ENCODE results near the gene MYO9B. TPM values are rescaled to one million over a fixed set of nuclear protein-coding genes. Genes with fewer than 3 reads are reported as not detected.

MYO9B gene
- total and polyA plus RNA-seq, 2 experiments from 2014 or later = 20.1 to 71.8 TPM

GRCh38 chr19:17098326-17098725, 22.7 kb downstream of the MYO9B start:
- in situ Hi-C loops (cut with MboI) = no loop called here

GRCh38 chr19:17101686-17102628, 26.4 kb downstream of the MYO9B start:
- Histone ChIP-seq H3K27me3 (replicated peaks; ENCODE audit: insufficient read depth) (no peaks in the 10 kb centered on the region), H2AFZ (no peak overlapping the region), H3F3A (ENCODE audit: insufficient read depth) (peaks cover 9% of the 10 kb centered on the region; the same call in 1 of the 2 replicates), H3K9me2 (ENCODE audit: insufficient read depth) (no peaks in the 10 kb centered on the region), H3K36me3 (ENCODE audit: low read depth) (0 out of 2 replicates have a peak, but pooled peaks cover 11% of the 10 kb centered on the region), H3K9me3 (ENCODE audit: low read depth) (no peaks in the 10 kb centered on the region), H4K20me1 (ENCODE audit: insufficient read depth) (no peaks in the 10 kb centered on the region), H3K4me2 (ENCODE audit: unreplicated experiment) (no peak overlapping the region), H3K27ac (no peak overlapping the region), H3K79me2 (ENCODE audit: insufficient read depth) (peaks cover 100% of the 10 kb centered on the region), H3K4me3 (no peak overlapping the region), H3K4me1 (ENCODE audit: insufficient read depth) (peaks cover 17% of the 10 kb centered on the region), H3K9ac (no peak overlapping the region)
- DNase-seq = no peak
- no peak for TF ChIP-seq EZH2phosphoT487 (IDR thresholded peaks at IDR 0.05; ENCODE audit: insufficient read depth, low read depth)
- no peak for TF ChIP-seq EZH2 (IDR thresholded peaks at IDR 0.05; ENCODE audit: insufficient read depth, poor library complexity, severe bottlenecking)
- WGBS, 2 experiments (ENCODE audit: low coverage in 1 of 2, low lambda C conversion rate in 2 of 2, missing lambda C conversion rate in 2 of 2) = 97% methylated on average over 56 to 57 of the region's 59 CpGs
- in situ Hi-C loops (cut with MboI) = no loop called here

More at GRCh38 chr19:17098326-17098725, 22.7 kb downstream of the MYO9B start:
- Histone ChIP-seq H3K9me2 (ENCODE audit: insufficient read depth) (no peaks in the 10 kb centered on the region), H3K36me3 (ENCODE audit: low read depth) (0 out of 2 replicates have a peak, but pooled peaks cover 11% of the 10 kb centered on the region), H3K4me3 (no peak overlapping the region), H3K9ac (no peak overlapping the region), H2AFZ (no peak overlapping the region), H4K20me1 (ENCODE audit: insufficient read depth) (no peaks in the 10 kb centered on the region), H3K9me3 (ENCODE audit: low read depth) (no peaks in the 10 kb centered on the region), H3K4me2 (ENCODE audit: unreplicated experiment) (no peak overlapping the region), H3K79me2 (ENCODE audit: insufficient read depth) (peaks cover 100% of the 10 kb centered on the region), H3K27me3 (replicated peaks; ENCODE audit: insufficient read depth) (no peaks in the 10 kb centered on the region), H3K4me1 (ENCODE audit: insufficient read depth) (peaks cover 28% of the 10 kb centered on the region), H3K27ac (peak overlapping the region; percentile 57), H3F3A (ENCODE audit: insufficient read depth) (peaks cover 20% of the 10 kb centered on the region)
- WGBS, 2 experiments (ENCODE audit: low coverage in 1 of 2, low lambda C conversion rate in 2 of 2, missing lambda C conversion rate in 2 of 2) = 90 to 91% methylated on average over 9 of the region's 9 CpGs
- TF ChIP-seq EZH2phosphoT487 (IDR thresholded peaks at IDR 0.05; ENCODE audit: insufficient read depth, low read depth) (no peak), EZH2 (IDR thresholded peaks at IDR 0.05; ENCODE audit: insufficient read depth, poor library complexity, severe bottlenecking) (no peak)
- DNase-seq = no peak

DNA sequence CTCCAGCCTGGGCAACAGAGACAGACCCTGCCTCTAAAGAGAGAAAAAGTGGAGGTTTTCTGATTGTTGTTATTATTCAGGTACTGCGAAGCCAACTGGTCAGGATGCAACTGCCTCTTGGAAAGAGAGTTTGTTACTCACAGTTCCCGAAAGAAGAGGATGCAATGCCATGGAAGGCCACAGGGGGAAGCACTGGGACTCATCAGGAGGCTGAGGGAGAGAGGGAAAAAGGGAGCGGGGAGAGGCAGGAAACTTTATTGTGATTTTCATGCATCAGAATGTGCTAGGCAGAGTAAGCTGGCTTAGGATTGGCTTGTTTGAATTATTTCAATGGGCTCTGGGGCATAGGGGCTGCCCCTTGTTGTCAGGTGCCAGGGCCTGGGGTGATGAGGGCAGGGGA, 27.6 kb downstream of the MYO9B start:
- in situ Hi-C loops (cut with MboI) = no loop called here
- Histone ChIP-seq H4K20me1 (ENCODE audit: insufficient read depth) (no peaks in the 10 kb centered on the region), H3K79me2 (ENCODE audit: insufficient read depth) (peaks cover 96% of the 10 kb centered on the region), H3K9ac (no peak overlapping the region), H3K9me2 (ENCODE audit: insufficient read depth) (no peaks in the 10 kb centered on the region), H2AFZ (no peak overlapping the region), H3F3A (ENCODE audit: insufficient read depth) (peaks cover 16% of the 10 kb centered on the region), H3K27me3 (replicated peaks; ENCODE audit: insufficient read depth) (no peaks in the 10 kb centered on the region), H3K36me3 (ENCODE audit: low read depth) (0 out of 2 replicates have a peak, but pooled peaks cover 11% of the 10 kb centered on the region), H3K4me3 (no peak overlapping the region), H3K27ac (no peak overlapping the region), H3K9me3 (ENCODE audit: low read depth) (no peaks in the 10 kb centered on the region), H3K4me2 (ENCODE audit: unreplicated experiment) (no peak overlapping the region), H3K4me1 (ENCODE audit: insufficient read depth) (peaks cover 13% of the 10 kb centered on the region)
- TF ChIP-seq EZH2phosphoT487 (IDR thresholded peaks at IDR 0.05; ENCODE audit: insufficient read depth, low read depth) (no peak), EZH2 (IDR thresholded peaks at IDR 0.05; ENCODE audit: insufficient read depth, poor library complexity, severe bottlenecking) (no peak)
- WGBS, 2 experiments (ENCODE audit: low coverage in 1 of 2, low lambda C conversion rate in 2 of 2, missing lambda C conversion rate in 2 of 2) = 77 to 85% methylated on average over 3 of the region's 3 CpGs
- DNase-seq = peak; percentile 52

GRCh38 chr19:17104679-17105078, 29.1 kb downstream of the MYO9B start:
- no peaks in the 10 kb centered on the region for H4K20me1 ChIP-seq (ENCODE audit: insufficient read depth)
- no peak for TF ChIP-seq EZH2phosphoT487 (IDR thresholded peaks at IDR 0.05; ENCODE audit: insufficient read depth, low read depth)
- TF ChIP-seq EZH2 (IDR thresholded peaks at IDR 0.05; ENCODE audit: insufficient read depth, poor library complexity, severe bottlenecking) = no peak
- H3K36me3 ChIP-seq (ENCODE audit: low read depth) = 0 out of 2 replicates have a peak, but pooled peaks cover 7% of the 10 kb centered on the region
- no peak overlapping the region for H2AFZ ChIP-seq
- peaks cover 21% of the 10 kb centered on the region for H3K4me1 ChIP-seq (ENCODE audit: insufficient read depth)
- no peak for DNase-seq
- H3K9me2 ChIP-seq (ENCODE audit: insufficient read depth) = no peaks in the 10 kb centered on the region
- in situ Hi-C loops (cut with MboI) = no loop called here
- no peak overlapping the region for H3K9ac ChIP-seq
- H3K9me3 ChIP-seq (ENCODE audit: low read depth) = no peaks in the 10 kb centered on the region
- no peak overlapping the region for H3K27ac ChIP-seq
- H3K79me2 ChIP-seq (ENCODE audit: insufficient read depth) = peaks cover 88% of the 10 kb centered on the region
- 91 to 93% methylated on average over 7 of the region's 7 CpGs for WGBS, 2 experiments (ENCODE audit: low coverage in 1 of 2, low lambda C conversion rate in 2 of 2, missing lambda C conversion rate in 2 of 2)
- no peak overlapping the region for H3K4me3 ChIP-seq
- peaks cover 24% of the 10 kb centered on the region for H3F3A ChIP-seq (ENCODE audit: insufficient read depth)
- H3K4me2 ChIP-seq (ENCODE audit: unreplicated experiment) = no peak overlapping the region
- H3K27me3 ChIP-seq (replicated peaks; ENCODE audit: insufficient read depth) = no peaks in the 10 kb centered on the region

Data from GM23248 (cell line).